Endothelial cell of umbilical vein (primary cell): ENCODE results near the gene PCNX1. TPM values are rescaled to one million over a fixed set of nuclear protein-coding genes. Genes with fewer than 3 reads are reported as not detected.

Experiments used
- BruUV-seq: library from RNA; stranded (reverse); fragments of 400-500 nt; replicated peaks from 2 replicates; lab custom pipeline; 2021; lab: Mats Ljungman, UMichigan
- CTCF ChIA-PET: fragments of 300-600, 350-600 bp; sonication (Branson Sonifier 250); formaldehyde crosslinking; loops from one replicate; lab custom pipeline; 2021; ENCODE audit warnings: antibody characterized with exemption, inconsistent platforms; lab: Charles Lee
- POLR2A ChIA-PET: fragments of 300-600, 350-600 bp; sonication (Branson Sonifier 250); formaldehyde crosslinking; loops from one replicate; lab custom pipeline; 2021; ENCODE audit warnings: antibody characterized with exemption, inconsistent platforms; lab: Charles Lee
- DNase-seq: peaks from one replicate; pipeline ENCODE4 v3.0.0-alpha.2; 2011; ENCODE audit warnings: low read depth, low spot score
- FAIRE-seq: peaks from 2 replicates; lab custom pipeline; 2011; peaks lifted over from hg19 to GRCh38; lab: Jason Lieb, UNC
- H2AFZ ChIP-seq: 2 replicates; pipeline ENCODE4 v1.6.0; 2012; ENCODE audit warnings: low read depth, low read length, control low read depth, inconsistent platforms
- H3K27ac ChIP-seq: 2 replicates; pipeline ENCODE4 v1.5.1; 2011; ENCODE audit warnings: low read depth, mild to moderate bottlenecking, control low read depth, low read length, moderate library complexity; ENCODE audit not compliant: insufficient read depth
- H3K27me3 ChIP-seq, 2 experiments: 2 replicates each; pipeline versions ENCODE4 v1.6.0 to v1.6.1; 2011; ENCODE audit warnings: low read length in 2 of 2, mixed read lengths in 1 of 2; ENCODE audit not compliant: control insufficient read depth in 2 of 2, insufficient read depth in 2 of 2
- H3K36me3 ChIP-seq, 2 experiments: 2 replicates in 1 of 2; 3 replicates in 1 of 2; pipeline ENCODE4 v1.5.1; 2011; ENCODE audit warnings: low read length in 2 of 2, mild to moderate bottlenecking in 1 of 2, moderate library complexity in 1 of 2; ENCODE audit not compliant: control insufficient read depth in 2 of 2, insufficient read depth in 2 of 2; ENCODE audit errors: extremely low read depth in 1 of 2
- H3K4me1 ChIP-seq: 3 replicates; pipeline ENCODE4 v1.5.1; 2011; ENCODE audit warnings: mild to moderate bottlenecking, low read length; ENCODE audit not compliant: control insufficient read depth, insufficient read depth; ENCODE audit errors: extremely low read depth
- H3K4me2 ChIP-seq: 2 replicates; pipeline ENCODE4 v1.6.1; 2011; ENCODE audit warnings: low read length, control low read depth, mixed read lengths; ENCODE audit not compliant: insufficient read depth
- H3K4me3 ChIP-seq, 3 experiments: fragments of 200-600 bp in 1 of 3; sonication (generic), shearing (Covaris generic) in 1 of 3; replicated peaks in 1 of 3; 2 replicates each; pipeline ENCODE4 v1.5.1; 2011 to 2016; ENCODE audit warnings: control low read depth in 3 of 3, low read length in 3 of 3, mild to moderate bottlenecking in 2 of 3, inconsistent platforms in 1 of 3, low read depth in 1 of 3, moderate library complexity in 1 of 3; ENCODE audit not compliant: insufficient read depth in 1 of 3
- H3K79me2 ChIP-seq: 2 replicates; pipeline ENCODE4 v1.6.0; 2012; ENCODE audit warnings: low read length, inconsistent platforms; ENCODE audit not compliant: control insufficient read depth, insufficient read depth
- H3K9ac ChIP-seq: replicated peaks from 2 replicates; pipeline ENCODE3; 2011; ENCODE audit warnings: low read length, control low read depth; ENCODE audit not compliant: insufficient read depth; ENCODE audit errors: extremely low read depth
- H3K9me1 ChIP-seq: replicated peaks from 3 replicates; pipeline ENCODE4 v1.6.0; 2011; ENCODE audit warnings: mild to moderate bottlenecking, low read length; ENCODE audit not compliant: control insufficient read depth, insufficient read depth; ENCODE audit errors: extremely low read depth
- H3K9me3 ChIP-seq: replicated peaks from 2 replicates; pipeline ENCODE4 v1.5.1; 2012; ENCODE audit warnings: low read length, inconsistent platforms; ENCODE audit not compliant: control insufficient read depth, insufficient read depth
- H4K20me1 ChIP-seq: replicated peaks from 2 replicates; pipeline ENCODE3; 2011; ENCODE audit warnings: mild to moderate bottlenecking, low read length; ENCODE audit not compliant: control insufficient read depth, insufficient read depth; ENCODE audit errors: extremely low read depth
- FOS ChIP-seq: IDR thresholded peaks from 2 replicates; pipeline ENCODE4 v1.6.1; 2011; ENCODE audit warnings: mild to moderate bottlenecking, low read length, moderate library complexity, borderline replicate concordance; ENCODE audit not compliant: insufficient read depth
- GATA2 ChIP-seq: IDR thresholded peaks from 2 replicates; pipeline ENCODE4 v1.7.0; 2011; ENCODE audit warnings: low read depth, mild to moderate bottlenecking, moderate library complexity, mixed read lengths, low read length; ENCODE audit not compliant: insufficient read length, insufficient read depth
- MYC ChIP-seq: IDR thresholded peaks from one replicate; pipeline ENCODE4 v1.6.1; 2011; ENCODE audit warnings: mild to moderate bottlenecking, low read depth, low read length
- POLR2AphosphoS5 ChIP-seq: IDR thresholded peaks from 2 replicates; pipeline ENCODE4 v1.6.1; 2012; ENCODE audit warnings: low read depth, mild to moderate bottlenecking, control low read depth, low read length, moderate library complexity; ENCODE audit not compliant: insufficient read depth
- dilution Hi-C: fragments of 300-500 bp; cut with MboI; formaldehyde crosslinking; loops from one replicate; pipeline ENCODE4 v1.15.0; 2019; ENCODE audit warnings: low sequenced_read_pairs; ENCODE audit not compliant: extremely low pct_ligation_motif_present
- intact Hi-C: fragments of 100-400 bp; cut with micrococcal nuclease; formaldehyde crosslinking; loops from one replicate; pipeline ENCODE4 v1.10.0; 2022
- polyA plus RNA-seq, 4 experiments: library from polyadenylated mRNA; depleted of rRNA in 3 of 4; stranded (reverse) in 3 of 4; unstranded in 1 of 4; fragments of >200 nt; gene quantifications; 2 replicates each; pipeline versions ENCODE4 v1.2.1 to v1.2.3, GENCODE V29; 2011 to 2012; ENCODE audit warnings: missing spikeins in 1 of 4
- total RNA-seq: library from RNA; stranded (reverse); gene quantifications from 2 replicates; pipeline ENCODE4 v1.2.3, GENCODE V29; 2021
- TF ChIP-seq, protein P1 (sequence below), 2 donors: IDR thresholded peaks; 1 replicate in 1 of 2; 2 replicates in 1 of 2; pipeline ENCODE4 v1.5.1; 2011; ENCODE audit warnings: low read length in 2 of 2, mild to moderate bottlenecking in 2 of 2, moderate library complexity in 2 of 2, control low read depth in 1 of 2, inconsistent platforms in 1 of 2, low read depth in 1 of 2; ENCODE audit not compliant: insufficient read depth in 1 of 2; ENCODE audit errors: extremely low read depth in 1 of 2

Gene PCNX1
- total and polyA plus RNA-seq, 2 donors (not counting 3 experiments of a cell fraction or from before 2014, with no cell fraction given) = 21.4 to 40.5 TPM

DNA sequence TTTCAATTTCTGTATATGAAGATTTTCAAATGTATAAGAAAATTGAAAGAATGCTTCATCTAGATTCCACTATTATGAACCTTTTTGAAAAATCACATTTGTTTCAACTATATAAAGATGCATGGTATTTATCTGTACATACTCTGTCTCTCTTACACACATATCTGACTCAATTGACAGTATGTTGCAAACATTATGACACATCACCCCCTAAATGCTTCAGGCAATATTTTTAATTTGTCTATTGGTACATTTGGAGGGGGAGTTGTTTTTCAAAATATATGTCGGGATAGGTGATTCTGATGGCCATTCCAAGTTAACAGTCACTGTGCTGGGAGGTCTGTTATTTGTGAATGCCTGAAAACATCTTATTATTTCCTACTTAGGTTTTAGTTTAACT is 14.4 kb downstream of the PCNX1 start:
- POLR2A ChIA-PET = no interaction called here

DNA sequence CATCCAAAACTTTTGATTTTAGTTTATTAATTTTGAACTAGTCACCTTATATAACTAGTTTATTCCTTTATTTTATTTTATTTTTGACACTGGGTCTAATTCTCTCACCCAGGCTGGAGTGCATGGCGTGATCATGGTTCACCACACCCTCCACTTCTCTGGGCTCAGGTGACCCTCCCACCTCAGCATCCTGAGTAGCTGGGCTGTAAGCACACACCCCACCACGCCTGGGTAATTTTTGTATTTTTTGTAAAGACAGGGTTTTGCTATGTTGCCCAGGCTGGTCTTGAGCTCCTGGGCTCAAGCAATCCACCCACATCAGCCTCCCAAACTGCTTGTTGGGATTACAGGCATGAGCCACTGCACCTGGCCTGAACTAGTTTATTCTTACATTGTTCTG is 17.3 kb downstream of the PCNX1 start:
- peaks cover 21% of the 10 kb centered on the region for H4K20me1 ChIP-seq
- H3K9me3 ChIP-seq = no peaks in the 10 kb centered on the region
- no peaks in the 10 kb centered on the region for H3K36me3 ChIP-seq
- no TSS peak for BruUV-seq
- no peaks in the 10 kb centered on the region for H3K9me1 ChIP-seq
- FAIRE-seq (no peak), DNase-seq (no peak)
- no peaks in the 10 kb centered on the region for H3K27me3 ChIP-seq
- no peak overlapping the region for H3K4me2 ChIP-seq
- no peak overlapping the region for H3K27ac ChIP-seq
- intact Hi-C loops = no loop called here
- H3K4me3 ChIP-seq = no peak overlapping the region
- H2AFZ ChIP-seq = no peak overlapping the region
- CTCF ChIA-PET = interaction anchor here (1.0 kb wide), 1 partner anchor 9 kb away, joined by 3 read pairs; no protein-coding TSS in a partner anchor
- no peak for TF ChIP-seq GATA2
- dilution Hi-C loops = no loop called here
- no peak overlapping the region for H3K9ac ChIP-seq
- peaks cover 15% of the 10 kb centered on the region for H3K4me1 ChIP-seq
- POLR2A ChIA-PET = no interaction called here
- peaks cover 71% of the 10 kb centered on the region for H3K79me2 ChIP-seq

More for the DNA sequence above, 14.4 kb downstream of the PCNX1 start:
- Histone ChIP-seq H3K27me3 (no peaks in the 10 kb centered on the region), H3K4me2 (no peak overlapping the region), H3K9me1 (no peaks in the 10 kb centered on the region), H3K79me2 (peaks cover 75% of the 10 kb centered on the region), H3K9me3 (no peaks in the 10 kb centered on the region), H3K27ac (no peak overlapping the region), H3K9ac (no peak overlapping the region), H3K36me3 (no peaks in the 10 kb centered on the region), H3K4me1 (peaks cover 24% of the 10 kb centered on the region), H2AFZ (no peak overlapping the region), H3K4me3 (no peak overlapping the region), H4K20me1 (peaks cover 16% of the 10 kb centered on the region)
- TF ChIP-seq FOS (no peak), GATA2 (no peak), POLR2AphosphoS5 (no peak), MYC (no peak)
- TF ChIP-seq, protein P1, sequence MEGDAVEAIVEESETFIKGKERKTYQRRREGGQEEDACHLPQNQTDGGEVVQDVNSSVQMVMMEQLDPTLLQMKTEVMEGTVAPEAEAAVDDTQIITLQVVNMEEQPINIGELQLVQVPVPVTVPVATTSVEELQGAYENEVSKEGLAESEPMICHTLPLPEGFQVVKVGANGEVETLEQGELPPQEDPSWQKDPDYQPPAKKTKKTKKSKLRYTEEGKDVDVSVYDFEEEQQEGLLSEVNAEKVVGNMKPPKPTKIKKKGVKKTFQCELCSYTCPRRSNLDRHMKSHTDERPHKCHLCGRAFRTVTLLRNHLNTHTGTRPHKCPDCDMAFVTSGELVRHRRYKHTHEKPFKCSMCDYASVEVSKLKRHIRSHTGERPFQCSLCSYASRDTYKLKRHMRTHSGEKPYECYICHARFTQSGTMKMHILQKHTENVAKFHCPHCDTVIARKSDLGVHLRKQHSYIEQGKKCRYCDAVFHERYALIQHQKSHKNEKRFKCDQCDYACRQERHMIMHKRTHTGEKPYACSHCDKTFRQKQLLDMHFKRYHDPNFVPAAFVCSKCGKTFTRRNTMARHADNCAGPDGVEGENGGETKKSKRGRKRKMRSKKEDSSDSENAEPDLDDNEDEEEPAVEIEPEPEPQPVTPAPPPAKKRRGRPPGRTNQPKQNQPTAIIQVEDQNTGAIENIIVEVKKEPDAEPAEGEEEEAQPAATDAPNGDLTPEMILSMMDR (IDR thresholded peaks at IDR 0.05; ENCODE audit: extremely low read depth in 1 of 2, insufficient read depth in 1 of 2, low read depth in 1 of 2, low read length in 2 of 2) = no peak
- intact Hi-C loops = no loop called here
- DNase-seq (no peak), FAIRE-seq (no peak)
- CTCF ChIA-PET = interaction anchor here (5.0 kb wide), 1 partner anchor 16 kb away, joined by 71 read pairs; the partner anchor contains the start of gene PCNX1
- dilution Hi-C loops = no loop called here
- BruUV-seq = no TSS peak
